ENCODE results near the gene FBXO45. TPM values are rescaled to one million over a fixed set of nuclear protein-coding genes. Genes with fewer than 3 reads are reported as not detected.

Gene FBXO45
- total RNA-seq, 1 experiment from 2014 or later = 18.6 TPM

GRCh38 chr3:196620161-196620604 lies 51.7 kb downstream of the FBXO45 start:
- Histone ChIP-seq H2BK5ac (ENCODE audit: insufficient read length, low read length) (no peak overlapping the region), H4K20me1 (ENCODE audit: control insufficient read depth, insufficient read depth, insufficient read length) (no peaks in the 10 kb centered on the region), H3K4ac (ENCODE audit: low read depth, low read length) (no peak overlapping the region), H3K79me1 (ENCODE audit: insufficient read depth, low read depth, low read length, poor library complexity, severe bottlenecking) (no peaks in the 10 kb centered on the region), H3K9me3 (ENCODE audit: control insufficient read depth, low read depth, low read length) (no peaks in the 10 kb centered on the region), H3K27me3 (ENCODE audit: insufficient read depth, low read length) (no peaks in the 10 kb centered on the region), H3T11ph (ENCODE audit: low read length) (no peak overlapping the region), H4K5ac (ENCODE audit: insufficient read length, low read depth, low read length) (no peak overlapping the region), H3K4me2 (ENCODE audit: insufficient read depth, insufficient read length, low read length) (no peak overlapping the region), H2BK15ac (ENCODE audit: low read depth, low read length) (no peak overlapping the region), H2AFZ (ENCODE audit: low read length) (no peak overlapping the region), H3K4me1 (ENCODE audit: insufficient read depth, low read length) (peaks cover 3% of the 10 kb centered on the region; the same call in 1 of the 2 replicates), H2BK12ac (ENCODE audit: insufficient read length, low read depth, low read length) (no peak overlapping the region), H4K8ac (replicated peaks; ENCODE audit: insufficient read length, low read depth, low read length) (no peak overlapping the region), H3K18ac (ENCODE audit: insufficient read length, low read depth, low read length) (no peak overlapping the region), H3K9ac (ENCODE audit: extremely low read depth, insufficient read length, low read length) (no peak overlapping the region), H3K23ac (ENCODE audit: insufficient read length, low read depth, low read length) (no peak overlapping the region), H3K79me2 (ENCODE audit: insufficient read depth, low read length) (no peaks in the 10 kb centered on the region), H4K91ac (ENCODE audit: insufficient read length, low read depth, low read length) (no peak overlapping the region), H2BK20ac (ENCODE audit: low read depth, low read length, poor library complexity, severe bottlenecking) (no peak overlapping the region), H3K27ac (ENCODE audit: insufficient read length, low read depth, low read length) (no peak overlapping the region), H2BK120ac (ENCODE audit: low read depth, low read length, poor library complexity, severe bottlenecking) (no peak overlapping the region), H2AK5ac (ENCODE audit: insufficient read length, low read length) (no peak overlapping the region), H3K56ac (ENCODE audit: insufficient read length, low read depth, low read length) (no peak overlapping the region), H3K14ac (ENCODE audit: insufficient read depth, low read length) (peak overlapping the region; percentile 24; the same call in 1 of the 2 replicates), H3K23me2 (ENCODE audit: insufficient read length, low read depth, low read length, poor library complexity, severe bottlenecking) (no peaks in the 10 kb centered on the region)
- H3K9me3 Mint-ChIP-seq = no peaks in the 10 kb centered on the region
- H3K27ac Mint-ChIP-seq = peak overlapping the region; percentile 8 to 69 (median 11); a peak in 2 of 7 replicates
- peaks cover 21% of the 10 kb centered on the region in 2 experiments for H3K4me1 Mint-ChIP-seq
- no peak for DNase-seq
- TF ChIP-seq CTCF (conservative IDR thresholded peaks at IDR 0.05) = no peak
- no peak overlapping the region for H3K4me3 Mint-ChIP-seq
- no peaks in the 10 kb centered on the region for H3K36me3 Mint-ChIP-seq (ENCODE audit: insufficient read depth in 1 of 3, low read depth in 3 of 3)
- WGBS (ENCODE audit: extremely low coverage, insufficient read length, low lambda C conversion rate) = no CpG with 5 or more reads among the region's 10 CpGs
- no peaks in the 10 kb centered on the region for H3K27me3 Mint-ChIP-seq (ENCODE audit: low read depth)

Data from H9 (cell line).